ENCODE measurements around the gene ME1.

GRCh38 chr6:83459663-83460062, 28.8 kb upstream of the ME1 start:
- TF ChIP-seq FOXP2 (optimal IDR thresholded peaks at IDR 0.05; ENCODE audit: borderline replicate concordance, extremely low read depth, extremely low read length, insufficient read depth) (no peak), REST (IDR thresholded peaks at IDR 0.05; ENCODE audit: insufficient read depth in 1 of 2, low read depth in 2 of 2, low read length in 2 of 2) (no peak)
